HCT116 (cell line): ENCODE data around the gene FRA10AC1. TPM values are rescaled to one million over a fixed set of nuclear protein-coding genes. Genes with fewer than 3 reads are reported as not detected.

Experiments
- ATAC-seq: fragments of 200-7000 bp; cut with Tn5 transposase; 2 replicates; pipeline ENCODE4 v1.9.1; 2020; ENCODE audit warnings: mild to moderate bottlenecking, moderate library complexity
- BruUV-seq: library from RNA; stranded (reverse); fragments of 400-500 nt; replicated peaks from 2 replicates; lab custom pipeline; 2021; lab: Mats Ljungman, UMichigan
- CTCF ChIA-PET: fragments of 300-600 bp; sonication (Branson Sonifier 250); formaldehyde crosslinking; loops from one replicate; lab custom pipeline; 2021; ENCODE audit warnings: antibody characterized with exemption; lab: Charles Lee
- POLR2A ChIA-PET: fragments of 300-600, 350-600 bp; sonication (Branson Sonifier 250); formaldehyde crosslinking; loops from one replicate; lab custom pipeline; 2021; ENCODE audit warnings: antibody characterized with exemption; lab: Charles Lee
- RAD21 ChIA-PET, 2 experiments: fragments of 300-600 bp; sonication (Branson Sonifier 250); formaldehyde crosslinking; loops; one replicate each; lab custom pipeline; 2023; ENCODE audit warnings: low total read pairs in 2 of 2; ENCODE audit not compliant: uncharacterized antibody in 2 of 2, unreplicated experiment in 2 of 2, low non-redundant PET in 1 of 2; lab: Charles Lee
- DNase-seq: peaks from one replicate; pipeline ENCODE4 v3.0.0-alpha.2; 2010; ENCODE audit warnings: low read depth, low spot score
- H2AFZ ChIP-seq: fragments of 200-600 bp; shearing (Covaris generic), sonication (generic); 2 replicates; pipeline ENCODE4 v1.6.1; 2017; ENCODE audit warnings: low read depth, mixed run types, mixed read lengths, antibody characterized with exemption, low read length; ENCODE audit not compliant: poor library complexity, severe bottlenecking
- H3K27ac ChIP-seq: 2 replicates; pipeline ENCODE4 v1.5.1; 2012; ENCODE audit warnings: low read depth, low read length
- H3K27me3 ChIP-seq: fragments of 200-600 bp; sonication (generic); 2 replicates; pipeline ENCODE4 v1.6.1; 2016; ENCODE audit warnings: mixed run types, low read length, mixed read lengths; ENCODE audit not compliant: insufficient read depth
- H3K36me3 ChIP-seq, 2 experiments: fragments of 200-500 bp in 1 of 2; fragments of 200-600 bp in 1 of 2; sonication (Bioruptor generic) in 1 of 2; sonication (generic) in 1 of 2; 2 replicates each; pipeline versions ENCODE4 v1.5.1 to v1.6.1; 2014 to 2016; ENCODE audit warnings: low read length in 2 of 2, inconsistent platforms in 1 of 2, mixed read lengths in 1 of 2, mixed run types in 1 of 2; ENCODE audit not compliant: insufficient read depth in 2 of 2, control insufficient read depth in 1 of 2
- H3K4me1 ChIP-seq, 2 experiments: fragments of 200-600 bp in 1 of 2; sonication (generic) in 1 of 2; 2 replicates each; pipeline versions ENCODE4 v1.5.1 to v1.6.1; 2012 to 2017; ENCODE audit warnings: low read length in 2 of 2, inconsistent platforms in 1 of 2, mild to moderate bottlenecking in 1 of 2, mixed read lengths in 1 of 2, mixed run types in 1 of 2, moderate library complexity in 1 of 2; ENCODE audit not compliant: insufficient read depth in 2 of 2, control insufficient read depth in 1 of 2
- H3K4me2 ChIP-seq: fragments of 200-600 bp; sonication (generic); 2 replicates; pipeline ENCODE4 v1.6.1; 2017; ENCODE audit warnings: mixed run types, low read length, mixed read lengths
- H3K4me3 ChIP-seq, 2 experiments: fragments of 200-600 bp in 1 of 2; sonication (generic) in 1 of 2; replicated peaks in 1 of 2; 2 replicates each; pipeline ENCODE4 v1.5.1; 2011 to 2016; ENCODE audit warnings: low read length in 2 of 2, control low read depth in 1 of 2, low read depth in 1 of 2, mild to moderate bottlenecking in 1 of 2, mixed read lengths in 1 of 2, mixed run types in 1 of 2
- H3K79me2 ChIP-seq: fragments of 200-600 bp; sonication (generic); 2 replicates; pipeline ENCODE4 v1.6.1; 2017; ENCODE audit warnings: mild to moderate bottlenecking, mixed run types, low read length, moderate library complexity, mixed read lengths; ENCODE audit not compliant: insufficient read depth
- H3K9ac ChIP-seq: fragments of 200-600 bp; sonication (generic); 2 replicates; pipeline ENCODE4 v1.6.1; 2016; ENCODE audit warnings: low read length, mixed read lengths
- H3K9me2 ChIP-seq: fragments of 200-600 bp; sonication (generic), shearing (Covaris generic); 2 replicates; pipeline ENCODE4 v1.6.1; 2017; ENCODE audit warnings: mixed run types, mild to moderate bottlenecking, moderate library complexity; ENCODE audit not compliant: insufficient read depth
- H3K9me3 ChIP-seq, 2 experiments: fragments of 200-500 bp in 1 of 2; fragments of 200-600 bp in 1 of 2; sonication (Bioruptor generic) in 1 of 2; sonication (generic) in 1 of 2; 2 replicates each; pipeline ENCODE4 v1.6.1; 2014 to 2017; ENCODE audit warnings: low read length in 2 of 2, mixed read lengths in 2 of 2, inconsistent platforms in 1 of 2, low read depth in 1 of 2, mild to moderate bottlenecking in 1 of 2, mixed run types in 1 of 2, moderate library complexity in 1 of 2; ENCODE audit not compliant: control insufficient read depth in 1 of 2, insufficient read depth in 1 of 2
- H4K20me1 ChIP-seq: fragments of 200-600 bp; sonication (generic), shearing (Covaris generic); 2 replicates; pipeline ENCODE4 v1.6.1; 2017; ENCODE audit warnings: mixed run types, mild to moderate bottlenecking, moderate library complexity; ENCODE audit not compliant: insufficient read depth
- EGR1 ChIP-seq: IDR thresholded peaks from 2 replicates; pipeline ENCODE4 v1.6.1; 2012; ENCODE audit warnings: low read depth
- EZH2 ChIP-seq: fragments of 200-600 bp; sonication (generic); IDR thresholded peaks from 2 replicates; pipeline ENCODE4 v1.6.1; 2017; ENCODE audit warnings: antibody characterized with exemption, mixed run types
- EZH2phosphoT487 ChIP-seq: fragments of 200-600 bp; IDR thresholded peaks from 2 replicates; pipeline ENCODE4 v1.6.1; 2018; ENCODE audit warnings: antibody characterized with exemption, borderline replicate concordance
- FOSL1 ChIP-seq: IDR thresholded peaks from 2 replicates; pipeline ENCODE4 v1.6.1; 2012; ENCODE audit warnings: low read depth
- POLR2A ChIP-seq: IDR thresholded peaks from 2 replicates; pipeline ENCODE4 v1.7.0; 2011; ENCODE audit warnings: borderline replicate concordance; ENCODE audit not compliant: insufficient read depth, insufficient read length; ENCODE audit errors: extremely low read depth
- POLR2AphosphoS5 ChIP-seq: IDR thresholded peaks from 2 replicates; pipeline ENCODE4 v1.6.1; 2011; ENCODE audit warnings: mild to moderate bottlenecking, low read depth, low read length, moderate library complexity
- RAD21 ChIP-seq: IDR thresholded peaks from 2 replicates; pipeline ENCODE4 v1.6.1; 2012; ENCODE audit warnings: low read depth, mild to moderate bottlenecking
- SIN3A ChIP-seq: IDR thresholded peaks from 2 replicates; pipeline ENCODE4 v1.6.1; 2012; ENCODE audit warnings: low read depth
- SRF ChIP-seq: IDR thresholded peaks from 2 replicates; pipeline ENCODE4 v1.6.1; 2012; ENCODE audit warnings: low read depth
- YY1 ChIP-seq: IDR thresholded peaks from 2 replicates; pipeline ENCODE4 v1.6.1; 2011; ENCODE audit warnings: low read length, low read depth, moderate library complexity, mild to moderate bottlenecking; ENCODE audit not compliant: insufficient replicate concordance; ENCODE audit errors: extremely low read depth
- intact Hi-C: fragments of 100-400 bp; cut with micrococcal nuclease; formaldehyde crosslinking; loops from 2 replicates; pipeline ENCODE4 v1.10.0; 2022
- total RNA-seq: library from RNA; stranded (reverse); gene quantifications from one replicate; pipeline ENCODE4 v1.2.1, GENCODE V29; 2021; ENCODE audit not compliant: unreplicated experiment
- TF ChIP-seq, protein P1 (sequence below): IDR thresholded peaks from 2 replicates; pipeline ENCODE4 v1.6.1; 2011; ENCODE audit warnings: mild to moderate bottlenecking, low read length, moderate library complexity; ENCODE audit not compliant: insufficient replicate concordance; ENCODE audit errors: extremely low read depth
- TF ChIP-seq, protein P2 (sequence below): IDR thresholded peaks from 2 replicates; pipeline ENCODE4 v1.6.1; 2012

FRA10AC1 gene
- total RNA-seq, 1 experiment from 2014 or later, result 21.9 TPM

- H3K36me3 ChIP-seq, result peaks cover 18% of the 10 kb centered on the region in 2 experiments
- TSS peak; percentile 82 for BruUV-seq
- H3K4me2 ChIP-seq, result peak overlapping the region; percentile 76
- no peak overlapping the region for H2AFZ ChIP-seq
- H3K79me2 ChIP-seq, result peaks cover 17% of the 10 kb centered on the region
- peak; percentile 17 for ATAC-seq
- H3K9ac ChIP-seq, result peak overlapping the region; percentile 83
- ChIA-PET CTCF (interaction anchor here (1.0 to 1.5 kb wide), 3 partner anchors 23 to 112 kb away, joined by 3 to 9 read pairs (median 3); no protein-coding TSS in a partner anchor), POLR2A (interaction anchor here (1.2 to 1.3 kb wide), 2 partner anchors 176 to 206 kb away, joined by 3 to 4 read pairs; partner anchors contain the start of gene CEP55), RAD21 (interaction anchor here in 1 of 2 experiments (0.6 to 1.1 kb wide), 2 partner anchors 44 to 111 kb away, joined by 3 to 5 read pairs; no protein-coding TSS in a partner anchor)
- intact Hi-C loops, result loop anchor here (1.0 kb wide), 1 partner anchor 111 kb away; no protein-coding TSS in a partner anchor
- peak overlapping the region; percentile 71 for H3K27ac ChIP-seq
- H3K4me3 ChIP-seq, result peak overlapping the region; percentile 66 to 84
- DNase-seq, result no peak
- no peaks in the 10 kb centered on the region for H3K27me3 ChIP-seq
- TF ChIP-seq POLR2AphosphoS5 (no peak), EZH2 (no peak), SRF (no peak), SIN3A (no peak), POLR2A (no peak), YY1 (no peak), FOSL1 (no peak), RAD21 (no peak), EGR1 (no peak), EZH2phosphoT487 (no peak)
- TF ChIP-seq, protein P1, sequence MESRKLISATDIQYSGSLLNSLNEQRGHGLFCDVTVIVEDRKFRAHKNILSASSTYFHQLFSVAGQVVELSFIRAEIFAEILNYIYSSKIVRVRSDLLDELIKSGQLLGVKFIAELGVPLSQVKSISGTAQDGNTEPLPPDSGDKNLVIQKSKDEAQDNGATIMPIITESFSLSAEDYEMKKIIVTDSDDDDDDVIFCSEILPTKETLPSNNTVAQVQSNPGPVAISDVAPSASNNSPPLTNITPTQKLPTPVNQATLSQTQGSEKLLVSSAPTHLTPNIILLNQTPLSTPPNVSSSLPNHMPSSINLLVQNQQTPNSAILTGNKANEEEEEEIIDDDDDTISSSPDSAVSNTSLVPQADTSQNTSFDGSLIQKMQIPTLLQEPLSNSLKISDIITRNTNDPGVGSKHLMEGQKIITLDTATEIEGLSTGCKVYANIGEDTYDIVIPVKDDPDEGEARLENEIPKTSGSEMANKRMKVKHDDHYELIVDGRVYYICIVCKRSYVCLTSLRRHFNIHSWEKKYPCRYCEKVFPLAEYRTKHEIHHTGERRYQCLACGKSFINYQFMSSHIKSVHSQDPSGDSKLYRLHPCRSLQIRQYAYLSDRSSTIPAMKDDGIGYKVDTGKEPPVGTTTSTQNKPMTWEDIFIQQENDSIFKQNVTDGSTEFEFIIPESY, result no peak
- TF ChIP-seq, protein P2, sequence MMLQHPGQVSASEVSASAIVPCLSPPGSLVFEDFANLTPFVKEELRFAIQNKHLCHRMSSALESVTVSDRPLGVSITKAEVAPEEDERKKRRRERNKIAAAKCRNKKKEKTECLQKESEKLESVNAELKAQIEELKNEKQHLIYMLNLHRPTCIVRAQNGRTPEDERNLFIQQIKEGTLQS, result no peak
- no peaks in the 10 kb centered on the region for H3K9me2 ChIP-seq
- no peaks in the 10 kb centered on the region for H3K9me3 ChIP-seq
- H3K4me1 ChIP-seq, result peaks cover 3 to 14% of the 10 kb centered on the region in 2 experiments
- no peaks in the 10 kb centered on the region for H4K20me1 ChIP-seq
Observed at GRCh38 chr10:93701866-93702209, 554 bp downstream of the FRA10AC1 start.
